Measurements from ENCODE around the gene DLX6.

DNA sequence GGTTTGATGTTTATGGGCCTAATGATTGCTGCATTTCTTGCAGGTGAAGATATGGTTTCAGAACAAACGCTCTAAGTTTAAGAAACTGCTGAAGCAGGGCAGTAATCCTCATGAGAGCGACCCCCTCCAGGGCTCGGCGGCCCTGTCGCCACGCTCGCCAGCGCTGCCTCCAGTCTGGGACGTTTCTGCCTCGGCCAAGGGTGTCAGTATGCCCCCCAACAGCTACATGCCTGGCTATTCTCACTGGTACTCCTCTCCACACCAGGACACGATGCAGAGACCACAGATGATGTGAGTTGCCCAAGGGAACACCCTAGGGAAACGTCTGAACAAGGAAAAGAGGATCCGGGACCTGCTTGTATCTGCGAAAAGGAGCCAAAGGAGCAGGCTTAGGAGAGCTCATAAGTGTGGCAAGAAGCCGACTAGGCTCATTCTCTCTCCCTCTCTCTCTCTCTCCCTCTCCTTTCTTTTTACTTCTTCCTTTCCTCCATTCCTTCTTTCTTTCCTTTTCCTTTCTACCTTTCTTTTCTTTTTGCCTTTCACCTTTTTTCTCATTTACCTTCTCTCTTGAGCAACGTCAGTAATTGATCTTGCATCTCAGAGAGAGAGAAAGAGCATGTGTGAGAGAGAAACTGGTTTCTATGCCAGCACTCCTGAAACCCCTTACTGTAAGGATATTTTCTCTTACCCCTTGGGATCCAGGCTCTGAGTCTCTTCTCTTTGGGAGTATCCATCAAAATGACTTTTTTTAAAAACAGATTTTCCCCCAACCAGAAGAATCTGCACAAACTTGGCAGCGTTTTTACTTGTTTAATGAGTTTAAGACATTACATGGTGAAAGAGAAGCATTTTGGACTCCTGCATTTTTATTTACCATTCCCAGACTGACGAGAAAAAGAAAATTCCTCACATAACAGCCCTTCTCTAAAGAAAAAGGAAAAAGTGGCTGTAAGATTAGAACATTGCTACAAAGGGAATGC is 4.7 kb downstream of the DLX6 start:
- TF ChIP-seq, protein P1, sequence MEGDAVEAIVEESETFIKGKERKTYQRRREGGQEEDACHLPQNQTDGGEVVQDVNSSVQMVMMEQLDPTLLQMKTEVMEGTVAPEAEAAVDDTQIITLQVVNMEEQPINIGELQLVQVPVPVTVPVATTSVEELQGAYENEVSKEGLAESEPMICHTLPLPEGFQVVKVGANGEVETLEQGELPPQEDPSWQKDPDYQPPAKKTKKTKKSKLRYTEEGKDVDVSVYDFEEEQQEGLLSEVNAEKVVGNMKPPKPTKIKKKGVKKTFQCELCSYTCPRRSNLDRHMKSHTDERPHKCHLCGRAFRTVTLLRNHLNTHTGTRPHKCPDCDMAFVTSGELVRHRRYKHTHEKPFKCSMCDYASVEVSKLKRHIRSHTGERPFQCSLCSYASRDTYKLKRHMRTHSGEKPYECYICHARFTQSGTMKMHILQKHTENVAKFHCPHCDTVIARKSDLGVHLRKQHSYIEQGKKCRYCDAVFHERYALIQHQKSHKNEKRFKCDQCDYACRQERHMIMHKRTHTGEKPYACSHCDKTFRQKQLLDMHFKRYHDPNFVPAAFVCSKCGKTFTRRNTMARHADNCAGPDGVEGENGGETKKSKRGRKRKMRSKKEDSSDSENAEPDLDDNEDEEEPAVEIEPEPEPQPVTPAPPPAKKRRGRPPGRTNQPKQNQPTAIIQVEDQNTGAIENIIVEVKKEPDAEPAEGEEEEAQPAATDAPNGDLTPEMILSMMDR (IDR thresholded peaks at IDR 0.05 in 4 of 5, conservative IDR thresholded peaks at IDR 0.05 in 1 of 5) = no peak
- no peak for TF ChIP-seq POLR2A (IDR thresholded peaks at IDR 0.05)
